ENCODE measurements around the gene AKR7A2. TPM values are rescaled to one million over a fixed set of nuclear protein-coding genes. Genes with fewer than 3 reads are reported as not detected.

The AKR7A2 gene
- total and polyA plus RNA-seq, 4 experiments from 2014 or later = 25.1 to 134 (median 57.7) TPM

DNA sequence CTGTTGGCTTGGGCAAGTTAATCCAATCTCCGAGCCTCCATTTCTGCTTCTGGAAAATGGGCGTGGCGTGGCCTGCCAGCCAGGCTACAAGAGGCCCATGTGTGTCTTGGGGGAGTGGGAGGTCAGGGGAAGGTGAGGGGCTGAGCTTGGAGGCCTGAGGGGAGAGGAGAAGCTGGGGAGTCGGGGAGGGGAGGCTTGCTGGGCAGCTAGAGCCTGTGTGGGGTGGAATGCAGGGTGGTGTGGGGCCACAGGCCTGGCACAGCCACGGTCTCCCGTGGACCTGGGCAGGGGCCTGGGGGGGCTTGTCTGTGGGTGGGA, 14.8 kb upstream of the AKR7A2 start:
- intact Hi-C loops (cut with micrococcal nuclease) = no loop called here
- POLR2A ChIA-PET (ENCODE audit: partially characterized antibody) = no interaction called here
- no peak overlapping the region for H3K4me3 ChIP-seq (ENCODE audit: low read length in 2 of 2)
- Mint-ChIP-seq H3K27ac (peak overlapping the region in 2 of 7 donors; percentile 51 to 57), H3K4me3 (no peak overlapping the region), H3K36me3 (peaks cover 5 to 12% of the 10 kb centered on the region in 2 donors), H3K4me1 (no peaks in the 10 kb centered on the region), H3K9me3 (peaks cover 0 to 9% (median 0%) of the 10 kb centered on the region in 8 donors), H3K27me3 (no peaks in the 10 kb centered on the region)
- no peaks in the 10 kb centered on the region for H3K36me3 ChIP-seq (ENCODE audit: insufficient read depth, low read length)
- H3K27ac ChIP-seq (ENCODE audit: low read depth, low read length) = no peak overlapping the region
- H3K27me3 ChIP-seq (ENCODE audit: insufficient read depth, low read length) = no peaks in the 10 kb centered on the region
- DNase-seq = no peak
- CTCF ChIA-PET (ENCODE audit: partially characterized antibody) = no interaction called here
- no peaks in the 10 kb centered on the region for H3K4me1 ChIP-seq (ENCODE audit: insufficient read depth, low read length)
- H3K9me3 ChIP-seq (ENCODE audit: control insufficient read depth in 1 of 2, low read length in 2 of 2) = no peaks in the 10 kb centered on the region

DNA sequence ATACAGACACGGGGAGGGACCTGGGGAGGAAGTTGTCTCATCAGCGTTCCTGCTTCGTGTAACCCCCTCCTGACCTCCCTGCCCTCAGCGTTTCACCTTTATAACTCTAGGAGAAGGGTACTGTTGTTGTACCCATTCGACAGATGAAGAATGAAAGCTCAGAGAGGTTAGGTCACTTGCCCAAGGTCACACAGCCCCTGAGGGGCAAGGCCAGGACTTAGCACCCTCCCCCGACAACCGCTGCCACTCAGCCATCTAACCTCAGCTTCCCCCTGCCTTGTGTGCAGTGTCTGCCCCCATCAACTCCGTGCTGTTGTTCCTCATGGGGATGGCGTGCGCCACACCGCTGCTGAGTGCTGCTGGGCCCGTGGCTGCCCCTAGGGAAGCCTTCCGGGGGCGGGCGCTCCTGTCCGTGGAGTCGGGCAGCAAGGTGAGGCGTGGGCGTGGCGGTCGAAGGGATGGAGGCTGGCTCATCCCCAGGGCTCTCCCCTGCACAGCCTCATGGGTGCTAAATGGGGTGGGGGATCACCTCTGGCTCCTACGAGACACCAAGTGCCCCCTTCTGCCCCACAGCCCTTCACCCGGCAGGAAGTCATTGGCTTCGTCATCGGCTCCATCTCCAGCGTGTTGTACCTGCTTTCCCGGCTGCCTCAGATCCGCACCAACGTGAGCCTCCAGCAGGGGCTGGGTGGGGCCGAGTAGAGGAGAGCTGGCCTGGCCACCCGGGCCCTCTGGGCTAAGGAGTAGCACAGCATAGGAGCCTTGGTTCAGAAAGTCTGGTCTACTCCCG, 14.2 kb upstream of the AKR7A2 start:
- Mint-ChIP-seq H3K27me3 (no peaks in the 10 kb centered on the region), H3K4me3 (no peak overlapping the region), H3K4me1 (no peaks in the 10 kb centered on the region), H3K9me3 (peaks cover 0 to 9% (median 0%) of the 10 kb centered on the region in 8 donors), H3K36me3 (peaks cover 5 to 13% of the 10 kb centered on the region in 2 donors), H3K27ac (peak overlapping the region in 3 of 7 donors; percentile 36 to 59 (median 52))
- Histone ChIP-seq H3K27me3 (ENCODE audit: insufficient read depth, low read length) (no peaks in the 10 kb centered on the region), H3K4me3 (ENCODE audit: low read length in 2 of 2) (no peak overlapping the region), H3K36me3 (ENCODE audit: insufficient read depth, low read length) (no peaks in the 10 kb centered on the region), H3K27ac (ENCODE audit: low read depth, low read length) (no peak overlapping the region), H3K4me1 (ENCODE audit: insufficient read depth, low read length) (no peaks in the 10 kb centered on the region), H3K9me3 (ENCODE audit: control insufficient read depth in 1 of 2, low read length in 2 of 2) (no peaks in the 10 kb centered on the region)
- intact Hi-C loops (cut with micrococcal nuclease) = no loop called here
- ChIA-PET CTCF (ENCODE audit: partially characterized antibody) (no interaction called here), POLR2A (ENCODE audit: partially characterized antibody) (no interaction called here)
- no peak for DNase-seq

DNA sequence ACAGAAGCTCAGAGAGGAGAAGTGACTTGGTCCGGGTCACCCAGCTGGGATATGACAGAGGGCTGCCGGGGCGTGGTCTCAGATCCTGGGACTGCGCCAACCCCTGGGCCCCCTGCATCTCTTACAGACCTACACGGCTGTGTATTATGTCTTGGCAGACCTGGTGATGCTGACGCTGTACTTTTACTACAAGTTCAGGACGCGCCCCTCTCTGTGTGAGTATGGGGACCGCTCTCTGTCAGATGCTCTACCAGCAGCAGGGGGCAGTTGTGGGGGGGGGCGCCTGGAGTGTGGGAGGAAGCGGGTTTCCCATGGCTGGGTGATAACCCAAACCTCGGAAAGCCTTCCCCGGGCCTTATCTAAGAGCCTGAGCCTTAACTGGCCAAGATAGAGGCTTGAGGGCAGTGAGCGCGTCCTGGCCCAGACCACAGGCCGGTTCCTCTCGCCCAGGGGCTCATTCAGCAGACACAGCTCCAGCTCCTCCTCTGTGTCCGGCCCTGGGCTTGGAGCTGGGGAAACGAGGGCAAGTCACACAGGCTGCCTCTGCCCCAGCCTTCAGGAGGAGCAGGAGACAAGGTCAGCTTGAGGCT, 13.5 kb upstream of the AKR7A2 start:
- H3K4me3 Mint-ChIP-seq = no peak overlapping the region
- no peaks in the 10 kb centered on the region for H3K36me3 ChIP-seq (ENCODE audit: insufficient read depth, low read length)

DNA sequence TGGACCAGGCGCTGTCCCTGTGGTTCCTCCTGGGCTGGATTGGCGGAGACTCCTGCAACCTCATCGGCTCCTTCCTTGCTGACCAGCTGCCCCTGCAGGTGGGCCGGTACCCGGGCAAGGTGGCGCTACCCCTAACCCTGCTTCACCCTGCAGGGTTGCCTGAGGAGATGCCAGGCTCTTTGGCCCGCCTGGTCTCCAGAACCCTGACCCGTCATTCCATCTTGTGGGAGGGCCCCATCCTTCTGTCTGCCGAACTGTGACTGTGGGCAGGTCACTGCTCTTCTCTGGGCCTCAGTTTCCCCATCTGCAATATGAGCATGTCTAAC, 12.7 kb upstream of the AKR7A2 start:
- Mint-ChIP-seq H3K27me3 (no peaks in the 10 kb centered on the region), H3K27ac (peak overlapping the region in 1 of 7 donors; percentile 35), H3K4me1 (no peaks in the 10 kb centered on the region), H3K4me3 (no peak overlapping the region), H3K36me3 (peaks cover 5 to 13% of the 10 kb centered on the region in 2 donors), H3K9me3 (peaks cover 0 to 8% (median 0%) of the 10 kb centered on the region in 8 donors)
- H3K9me3 ChIP-seq (ENCODE audit: control insufficient read depth in 1 of 2, low read length in 2 of 2) = no peaks in the 10 kb centered on the region
- CTCF ChIA-PET (ENCODE audit: partially characterized antibody) = no interaction called here
- no peaks in the 10 kb centered on the region for H3K4me1 ChIP-seq (ENCODE audit: insufficient read depth, low read length)
- no peaks in the 10 kb centered on the region for H3K27me3 ChIP-seq (ENCODE audit: insufficient read depth, low read length)
- H3K4me3 ChIP-seq (ENCODE audit: low read length in 2 of 2) = no peak overlapping the region
- POLR2A ChIA-PET (ENCODE audit: partially characterized antibody) = no interaction called here
- no peak overlapping the region for H3K27ac ChIP-seq (ENCODE audit: low read depth, low read length)
- no peak for DNase-seq
- no peaks in the 10 kb centered on the region for H3K36me3 ChIP-seq (ENCODE audit: insufficient read depth, low read length)
- intact Hi-C loops (cut with micrococcal nuclease) = no loop called here

More for the DNA sequence above, 13.5 kb upstream of the AKR7A2 start:
- H3K27me3 ChIP-seq (ENCODE audit: insufficient read depth, low read length) = no peaks in the 10 kb centered on the region
- no peaks in the 10 kb centered on the region for H3K27me3 Mint-ChIP-seq
- no peak for DNase-seq
- POLR2A ChIA-PET (ENCODE audit: partially characterized antibody) = no interaction called here
- H3K4me1 Mint-ChIP-seq = no peaks in the 10 kb centered on the region
- CTCF ChIA-PET (ENCODE audit: partially characterized antibody) = no interaction called here
- peaks cover 0 to 9% (median 0%) of the 10 kb centered on the region in 8 donors for H3K9me3 Mint-ChIP-seq
- no peak overlapping the region for H3K27ac Mint-ChIP-seq
- H3K4me1 ChIP-seq (ENCODE audit: insufficient read depth, low read length) = no peaks in the 10 kb centered on the region
- intact Hi-C loops (cut with micrococcal nuclease) = no loop called here
- H3K4me3 ChIP-seq (ENCODE audit: low read length in 2 of 2) = no peak overlapping the region
- no peak overlapping the region for H3K27ac ChIP-seq (ENCODE audit: low read depth, low read length)
- H3K36me3 Mint-ChIP-seq = peaks cover 5 to 13% of the 10 kb centered on the region in 2 donors
- H3K9me3 ChIP-seq (ENCODE audit: control insufficient read depth in 1 of 2, low read length in 2 of 2) = no peaks in the 10 kb centered on the region

DNA sequence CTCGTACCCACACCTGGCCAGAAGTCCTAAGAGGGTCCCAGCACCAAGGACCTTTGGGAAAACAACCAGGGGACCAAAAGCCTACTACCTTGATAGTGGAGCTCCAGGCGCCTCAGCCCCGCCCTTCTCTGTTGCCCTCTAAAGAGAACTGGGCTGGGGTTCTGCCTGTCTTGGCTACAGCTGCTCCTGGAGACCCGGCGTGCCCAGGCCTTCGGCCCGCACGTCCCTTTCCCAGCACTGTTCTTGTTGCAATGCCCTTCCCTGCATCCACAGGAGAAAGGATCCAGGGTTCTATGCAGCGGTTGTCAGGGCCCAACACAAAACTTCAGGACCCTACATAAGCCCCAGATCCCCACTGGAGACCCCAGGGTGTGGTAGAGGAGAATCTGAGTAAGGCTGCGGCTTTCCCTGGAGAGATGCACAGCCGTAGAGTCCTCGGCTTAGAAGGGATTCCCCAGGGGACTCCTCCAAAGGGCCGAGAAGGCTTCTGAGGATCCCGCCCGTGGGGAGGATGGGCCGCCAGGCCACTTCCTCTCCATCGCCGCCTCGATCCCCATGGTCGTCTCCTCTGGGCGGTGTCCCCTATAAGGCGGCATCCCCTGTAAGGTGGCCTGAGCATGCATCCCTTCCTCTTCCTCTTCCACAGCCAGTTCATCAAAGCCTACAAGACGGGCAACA, 12.2 kb upstream of the AKR7A2 start:
- intact Hi-C loops (cut with micrococcal nuclease) = no loop called here
- no peak overlapping the region for H3K27ac ChIP-seq (ENCODE audit: low read depth, low read length)
- ChIA-PET CTCF (ENCODE audit: partially characterized antibody) (no interaction called here), POLR2A (ENCODE audit: partially characterized antibody) (no interaction called here)
- H3K4me1 ChIP-seq (ENCODE audit: insufficient read depth, low read length) = no peaks in the 10 kb centered on the region
- no peaks in the 10 kb centered on the region for H3K4me1 Mint-ChIP-seq
- peaks cover 0 to 8% (median 0%) of the 10 kb centered on the region in 8 donors for H3K9me3 Mint-ChIP-seq
- DNase-seq = no peak
- peak overlapping the region in 1 of 8 donors; percentile 26 for H3K4me3 Mint-ChIP-seq
- peak overlapping the region in 1 of 7 donors; percentile 17 for H3K27ac Mint-ChIP-seq
- H3K27me3 ChIP-seq (ENCODE audit: insufficient read depth, low read length) = no peaks in the 10 kb centered on the region
- H3K4me3 ChIP-seq (ENCODE audit: low read length in 2 of 2) = no peak overlapping the region
- H3K36me3 ChIP-seq (ENCODE audit: insufficient read depth, low read length) = no peaks in the 10 kb centered on the region
- H3K9me3 ChIP-seq (ENCODE audit: control insufficient read depth in 1 of 2, low read length in 2 of 2) = no peaks in the 10 kb centered on the region
- H3K27me3 Mint-ChIP-seq = no peaks in the 10 kb centered on the region
- peaks cover 5 to 13% of the 10 kb centered on the region in 2 donors for H3K36me3 Mint-ChIP-seq

DNA sequence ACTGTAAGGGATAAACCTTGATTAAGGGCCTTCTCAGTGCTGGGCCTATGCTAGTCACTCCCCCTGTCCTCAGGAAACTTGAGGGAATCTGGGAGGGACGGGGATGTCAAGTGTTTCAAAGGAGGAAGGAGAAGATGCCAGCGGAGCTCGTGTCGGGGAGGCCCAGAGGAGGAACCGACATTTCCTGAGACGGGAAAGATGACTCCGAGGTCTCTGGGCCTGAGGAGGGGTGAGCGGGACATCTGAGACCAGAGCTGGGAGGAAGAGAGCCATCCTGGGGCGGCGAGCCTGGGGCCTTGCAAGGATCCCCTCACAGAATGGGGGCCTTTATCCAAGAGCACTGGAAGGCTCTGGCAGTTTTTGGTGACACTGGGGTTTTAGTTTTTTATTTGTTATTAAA, 10.5 kb upstream of the AKR7A2 start:
- no peaks in the 10 kb centered on the region for H3K4me1 ChIP-seq (ENCODE audit: insufficient read depth, low read length)
- H3K36me3 Mint-ChIP-seq = peaks cover 7 to 19% of the 10 kb centered on the region in 2 donors
- peak overlapping the region in 2 of 7 donors; percentile 13 to 80 for H3K27ac Mint-ChIP-seq
- ChIA-PET CTCF (ENCODE audit: partially characterized antibody) (interaction anchor here (1.3 kb wide), 1 partner anchor 11 kb away, joined by 3 read pairs; no protein-coding TSS in a partner anchor), POLR2A (ENCODE audit: partially characterized antibody) (no interaction called here)
- intact Hi-C loops (cut with micrococcal nuclease) = no loop called here
- no peak overlapping the region for H3K4me3 ChIP-seq (ENCODE audit: low read length in 2 of 2)
- no peaks in the 10 kb centered on the region for H3K9me3 ChIP-seq (ENCODE audit: control insufficient read depth in 1 of 2, low read length in 2 of 2)
- H3K36me3 ChIP-seq (ENCODE audit: insufficient read depth, low read length) = no peaks in the 10 kb centered on the region
- H3K9me3 Mint-ChIP-seq = peaks cover 0 to 8% (median 0%) of the 10 kb centered on the region in 8 donors
- DNase-seq = no peak
- peaks cover 0 to 5% (median 2%) of the 10 kb centered on the region in 4 donors for H3K4me1 Mint-ChIP-seq
- no peak overlapping the region for H3K27ac ChIP-seq (ENCODE audit: low read depth, low read length)
- H3K27me3 Mint-ChIP-seq = no peaks in the 10 kb centered on the region
- H3K27me3 ChIP-seq (ENCODE audit: insufficient read depth, low read length) = no peaks in the 10 kb centered on the region
- no peak overlapping the region for H3K4me3 Mint-ChIP-seq

DNA sequence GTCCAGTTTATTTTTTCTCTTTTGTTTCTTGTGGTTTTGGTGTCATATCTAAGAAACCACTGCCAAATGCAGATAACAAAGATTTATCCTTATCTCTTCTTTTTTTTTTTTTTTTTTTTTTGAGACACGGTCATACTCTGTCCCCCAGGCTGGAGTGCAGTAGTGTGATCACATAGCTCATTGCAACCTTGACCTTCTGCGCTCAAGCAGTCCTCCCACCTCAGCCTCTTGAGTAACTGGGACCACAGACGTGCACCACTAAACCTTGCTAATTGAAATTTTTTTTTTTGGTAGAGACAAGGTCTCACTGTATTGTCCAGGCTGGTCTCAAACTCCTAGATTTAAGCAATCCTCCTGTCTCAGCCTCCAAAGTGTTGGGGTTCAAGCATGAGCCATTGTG, 9.1 kb upstream of the AKR7A2 start:
- Histone ChIP-seq H3K27ac (ENCODE audit: low read depth, low read length) (no peak overlapping the region), H3K9me3 (ENCODE audit: control insufficient read depth in 1 of 2, low read length in 2 of 2) (no peaks in the 10 kb centered on the region), H3K4me3 (ENCODE audit: low read length in 2 of 2) (no peak overlapping the region), H3K36me3 (ENCODE audit: insufficient read depth, low read length) (no peaks in the 10 kb centered on the region), H3K27me3 (ENCODE audit: insufficient read depth, low read length) (no peaks in the 10 kb centered on the region), H3K4me1 (ENCODE audit: insufficient read depth, low read length) (no peaks in the 10 kb centered on the region)
- Mint-ChIP-seq H3K4me3 (peak overlapping the region in 1 of 8 donors; percentile 7), H3K27ac (peak overlapping the region in 2 of 7 donors; percentile 22 to 46), H3K27me3 (no peaks in the 10 kb centered on the region), H3K9me3 (peaks cover 0 to 5% (median 0%) of the 10 kb centered on the region in 8 donors), H3K36me3 (peaks cover 7 to 19% of the 10 kb centered on the region in 2 donors), H3K4me1 (peaks cover 0 to 7% (median 4%) of the 10 kb centered on the region in 4 donors)
- ChIA-PET POLR2A (ENCODE audit: partially characterized antibody) (no interaction called here), CTCF (ENCODE audit: partially characterized antibody) (no interaction called here)
- intact Hi-C loops (cut with micrococcal nuclease) = no loop called here
- no peak for DNase-seq
